DOHH2 (cell line): ENCODE results near the gene PHLDB2.

Experiments
- H3F3A ChIP-seq: fragments of 200-600 bp; sonication (generic), shearing (Covaris generic); 2 replicates; pipeline ENCODE4 v1.6.0; 2016; ENCODE audit warnings: antibody characterized with exemption, mild to moderate bottlenecking; ENCODE audit not compliant: control insufficient read depth, insufficient read depth
- H3K27ac ChIP-seq: fragments of 200-600 bp; sonication (generic); 2 replicates; pipeline ENCODE4 v1.5.1; 2014; ENCODE audit warnings: low read depth, mild to moderate bottlenecking, low read length, moderate library complexity
- H3K27me3 ChIP-seq: fragments of 200-600 bp; sonication (generic); 2 replicates; pipeline ENCODE4 v1.6.1; 2014; ENCODE audit warnings: mild to moderate bottlenecking, low read length, mixed read lengths; ENCODE audit not compliant: control insufficient read depth
- H3K36me3 ChIP-seq: fragments of 200-600 bp; sonication (generic); 2 replicates; pipeline ENCODE4 v1.6.1; 2014; ENCODE audit warnings: mild to moderate bottlenecking, low read length, moderate library complexity, mixed read lengths; ENCODE audit not compliant: control insufficient read depth
- H3K4me1 ChIP-seq: fragments of 200-600 bp; sonication (generic); 2 replicates; pipeline ENCODE4 v1.6.1; 2014; ENCODE audit warnings: mild to moderate bottlenecking, low read length, mixed read lengths; ENCODE audit not compliant: control insufficient read depth
- H3K4me2 ChIP-seq: fragments of 200-600 bp; sonication (generic); 2 replicates; pipeline ENCODE4 v1.6.0; 2014; ENCODE audit warnings: mild to moderate bottlenecking, low read length, moderate library complexity
- H3K4me3 ChIP-seq: fragments of 200-600 bp; sonication (generic); 2 replicates; pipeline ENCODE4 v1.5.1; 2014; ENCODE audit warnings: mild to moderate bottlenecking, low read length, mixed read lengths
- H3K79me2 ChIP-seq: fragments of 200-600 bp; sonication (generic); 2 replicates; pipeline ENCODE4 v1.6.1; 2014; ENCODE audit warnings: mild to moderate bottlenecking, low read length, mixed read lengths; ENCODE audit not compliant: control insufficient read depth
- H3K9me2 ChIP-seq: fragments of 200-600 bp; sonication (generic); replicated peaks from 2 replicates; pipeline ENCODE4 v1.6.1; 2014; ENCODE audit warnings: mild to moderate bottlenecking, low read length, mixed read lengths; ENCODE audit not compliant: control insufficient read depth
- H3K9me3 ChIP-seq: fragments of 200-600 bp; sonication (generic); 2 replicates; pipeline ENCODE4 v1.6.1; 2014; ENCODE audit warnings: antibody characterized with exemption, low read length, mixed read lengths; ENCODE audit not compliant: control insufficient read depth, insufficient read depth
- H4K20me1 ChIP-seq: fragments of 200-600 bp; sonication (generic); 2 replicates; pipeline ENCODE4 v1.6.0; 2014; ENCODE audit warnings: low read depth, mild to moderate bottlenecking, antibody characterized with exemption, low read length, moderate library complexity; ENCODE audit not compliant: control insufficient read depth, insufficient read depth
- EZH2phosphoT487 ChIP-seq: fragments of 200-600 bp; sonication (generic); IDR thresholded peaks from 2 replicates; pipeline ENCODE4 v1.6.1; 2017; ENCODE audit warnings: borderline replicate concordance, mild to moderate bottlenecking, antibody characterized with exemption, low read length, moderate library complexity, mixed read lengths
- TF ChIP-seq, protein P1 (sequence below): fragments of 200-600 bp; sonication (generic); IDR thresholded peaks from one replicate; pipeline ENCODE4 v1.5.1; 2014; ENCODE audit warnings: antibody characterized with exemption, mild to moderate bottlenecking, low read depth, low read length; ENCODE audit not compliant: poor library complexity, severe bottlenecking

Gene PHLDB2

GRCh38 chr3:111955876-111956275 is 96.8 kb downstream of the PHLDB2 start:
- H3K4me1 ChIP-seq, result no peaks in the 10 kb centered on the region
- TF ChIP-seq, protein P1, sequence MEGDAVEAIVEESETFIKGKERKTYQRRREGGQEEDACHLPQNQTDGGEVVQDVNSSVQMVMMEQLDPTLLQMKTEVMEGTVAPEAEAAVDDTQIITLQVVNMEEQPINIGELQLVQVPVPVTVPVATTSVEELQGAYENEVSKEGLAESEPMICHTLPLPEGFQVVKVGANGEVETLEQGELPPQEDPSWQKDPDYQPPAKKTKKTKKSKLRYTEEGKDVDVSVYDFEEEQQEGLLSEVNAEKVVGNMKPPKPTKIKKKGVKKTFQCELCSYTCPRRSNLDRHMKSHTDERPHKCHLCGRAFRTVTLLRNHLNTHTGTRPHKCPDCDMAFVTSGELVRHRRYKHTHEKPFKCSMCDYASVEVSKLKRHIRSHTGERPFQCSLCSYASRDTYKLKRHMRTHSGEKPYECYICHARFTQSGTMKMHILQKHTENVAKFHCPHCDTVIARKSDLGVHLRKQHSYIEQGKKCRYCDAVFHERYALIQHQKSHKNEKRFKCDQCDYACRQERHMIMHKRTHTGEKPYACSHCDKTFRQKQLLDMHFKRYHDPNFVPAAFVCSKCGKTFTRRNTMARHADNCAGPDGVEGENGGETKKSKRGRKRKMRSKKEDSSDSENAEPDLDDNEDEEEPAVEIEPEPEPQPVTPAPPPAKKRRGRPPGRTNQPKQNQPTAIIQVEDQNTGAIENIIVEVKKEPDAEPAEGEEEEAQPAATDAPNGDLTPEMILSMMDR, result no peak
- no peak for TF ChIP-seq EZH2phosphoT487

DNA sequence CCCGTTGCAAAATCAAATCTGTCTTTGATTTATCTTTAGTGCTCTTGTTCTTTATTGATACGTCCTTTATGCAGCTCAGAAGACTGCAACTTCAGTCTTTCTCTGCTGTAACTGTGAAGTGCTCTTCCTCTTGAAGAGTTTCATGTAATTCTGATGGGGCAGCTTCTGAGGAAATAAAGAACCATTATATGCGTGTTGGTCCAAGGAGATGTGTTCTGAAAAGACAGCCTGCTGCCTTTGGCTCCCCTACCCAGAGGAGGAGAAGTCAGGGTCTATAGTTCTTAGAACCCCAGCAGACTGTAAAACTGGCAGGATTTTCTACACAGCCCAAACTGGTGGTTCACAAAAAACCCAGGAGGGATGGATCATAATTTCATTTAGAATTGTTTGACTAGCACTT is 97.4 kb downstream of the PHLDB2 start:
- Histone ChIP-seq H3K4me1 (no peaks in the 10 kb centered on the region), H3K4me2 (no peak overlapping the region), H3K9me3 (no peaks in the 10 kb centered on the region), H3K27me3 (peaks cover 6% of the 10 kb centered on the region), H3K4me3 (no peak overlapping the region), H3K27ac (no peak overlapping the region), H3K79me2 (no peaks in the 10 kb centered on the region), H3K36me3 (no peaks in the 10 kb centered on the region), H4K20me1 (no peaks in the 10 kb centered on the region), H3F3A (no peaks in the 10 kb centered on the region), H3K9me2 (no peaks in the 10 kb centered on the region)
- TF ChIP-seq, protein P1, result no peak
- no peak for TF ChIP-seq EZH2phosphoT487

More at GRCh38 chr3:111955876-111956275, 96.8 kb downstream of the PHLDB2 start:
- H3K36me3 ChIP-seq, result no peaks in the 10 kb centered on the region
- H4K20me1 ChIP-seq, result no peaks in the 10 kb centered on the region
- H3K9me3 ChIP-seq, result no peaks in the 10 kb centered on the region
- H3K27me3 ChIP-seq, result peaks cover 6% of the 10 kb centered on the region
- no peak overlapping the region for H3K27ac ChIP-seq
- no peaks in the 10 kb centered on the region for H3F3A ChIP-seq
- no peaks in the 10 kb centered on the region for H3K9me2 ChIP-seq
- no peaks in the 10 kb centered on the region for H3K79me2 ChIP-seq
- no peak overlapping the region for H3K4me2 ChIP-seq
- H3K4me3 ChIP-seq, result no peak overlapping the region

- Histone ChIP-seq H3K9me2 (no peaks in the 10 kb centered on the region), H3K79me2 (no peaks in the 10 kb centered on the region), H3K4me3 (no peak overlapping the region), H3K27me3 (peaks cover 6% of the 10 kb centered on the region), H3K9me3 (no peaks in the 10 kb centered on the region), H3F3A (no peaks in the 10 kb centered on the region), H3K4me2 (no peak overlapping the region), H3K4me1 (no peaks in the 10 kb centered on the region), H3K36me3 (no peaks in the 10 kb centered on the region), H3K27ac (no peak overlapping the region), H4K20me1 (no peaks in the 10 kb centered on the region)
- TF ChIP-seq, protein P1, result no peak
- no peak for TF ChIP-seq EZH2phosphoT487
Observed at GRCh38 chr3:111956995-111957734, 98.1 kb downstream of the PHLDB2 start.
